ENCODE data around the gene MRPS5. TPM values are rescaled to one million over a fixed set of nuclear protein-coding genes. Genes with fewer than 3 reads are reported as not detected.
A peak's percentile ranks its signal among the peaks of the same experiment; 100 is the strongest.

MRPS5 gene
- total RNA-seq, 2 donors from 2014 or later, result 57.9 to 59.0 TPM

- TF ChIP-seq, protein P1, sequence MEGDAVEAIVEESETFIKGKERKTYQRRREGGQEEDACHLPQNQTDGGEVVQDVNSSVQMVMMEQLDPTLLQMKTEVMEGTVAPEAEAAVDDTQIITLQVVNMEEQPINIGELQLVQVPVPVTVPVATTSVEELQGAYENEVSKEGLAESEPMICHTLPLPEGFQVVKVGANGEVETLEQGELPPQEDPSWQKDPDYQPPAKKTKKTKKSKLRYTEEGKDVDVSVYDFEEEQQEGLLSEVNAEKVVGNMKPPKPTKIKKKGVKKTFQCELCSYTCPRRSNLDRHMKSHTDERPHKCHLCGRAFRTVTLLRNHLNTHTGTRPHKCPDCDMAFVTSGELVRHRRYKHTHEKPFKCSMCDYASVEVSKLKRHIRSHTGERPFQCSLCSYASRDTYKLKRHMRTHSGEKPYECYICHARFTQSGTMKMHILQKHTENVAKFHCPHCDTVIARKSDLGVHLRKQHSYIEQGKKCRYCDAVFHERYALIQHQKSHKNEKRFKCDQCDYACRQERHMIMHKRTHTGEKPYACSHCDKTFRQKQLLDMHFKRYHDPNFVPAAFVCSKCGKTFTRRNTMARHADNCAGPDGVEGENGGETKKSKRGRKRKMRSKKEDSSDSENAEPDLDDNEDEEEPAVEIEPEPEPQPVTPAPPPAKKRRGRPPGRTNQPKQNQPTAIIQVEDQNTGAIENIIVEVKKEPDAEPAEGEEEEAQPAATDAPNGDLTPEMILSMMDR (conservative IDR thresholded peaks at IDR 0.05), result no peak
- Mint-ChIP-seq H3K27ac (no peak overlapping the region), H3K9me3 (peaks cover 96% of the 10 kb centered on the region), H3K4me1 (no peaks in the 10 kb centered on the region), H3K36me3 (ENCODE audit: low read depth) (peaks cover 78% of the 10 kb centered on the region), H3K4me3 (no peak overlapping the region), H3K27me3 (ENCODE audit: insufficient read depth) (no peaks in the 10 kb centered on the region)
- peaks cover 89% of the 10 kb centered on the region for H3K9me3 ChIP-seq (ENCODE audit: control insufficient read depth, low read length)
- 94 to 100% methylated on average over 1 to 2 of the region's 2 CpGs for WGBS, 2 experiments (ENCODE audit: insufficient coverage in 1 of 2, insufficient read length in 1 of 2)
- no peak overlapping the region for H3K9ac ChIP-seq (ENCODE audit: extremely low read depth, low read length, poor library complexity, severe bottlenecking)
- H3K4me3 ChIP-seq (ENCODE audit: low read length), result peak overlapping the region; percentile 57
- no peaks in the 10 kb centered on the region for H3K27me3 ChIP-seq (ENCODE audit: control insufficient read depth, insufficient read depth, low read length, poor library complexity, severe bottlenecking)
- H3K4me1 ChIP-seq (ENCODE audit: control insufficient read depth, insufficient read depth, low read length), result no peaks in the 10 kb centered on the region
- DNase-seq, result no peak
- H3K36me3 ChIP-seq (ENCODE audit: control insufficient read depth, insufficient read depth, low read length), result peaks cover 41% of the 10 kb centered on the region
- H3K27ac ChIP-seq (ENCODE audit: low read depth, low read length), result no peak overlapping the region
Observed at GRCh38 chr2:95143838-95144237, 22.2 kb upstream of the MRPS5 start.

GRCh38 chr2:95138702-95139101 lies 17.1 kb upstream of the MRPS5 start:
- no peak for DNase-seq
- Mint-ChIP-seq H3K27me3 (ENCODE audit: insufficient read depth) (no peaks in the 10 kb centered on the region), H3K27ac (no peak overlapping the region), H3K9me3 (peaks cover 73% of the 10 kb centered on the region), H3K36me3 (ENCODE audit: low read depth) (peaks cover 53% of the 10 kb centered on the region), H3K4me1 (no peaks in the 10 kb centered on the region), H3K4me3 (no peak overlapping the region)
- Histone ChIP-seq H3K4me1 (ENCODE audit: control insufficient read depth, insufficient read depth, low read length) (no peaks in the 10 kb centered on the region), H3K27me3 (ENCODE audit: control insufficient read depth, insufficient read depth, low read length, poor library complexity, severe bottlenecking) (no peaks in the 10 kb centered on the region), H3K4me3 (ENCODE audit: low read length) (no peak overlapping the region), H3K9me3 (ENCODE audit: control insufficient read depth, low read length) (peaks cover 79% of the 10 kb centered on the region), H3K9ac (ENCODE audit: extremely low read depth, low read length, poor library complexity, severe bottlenecking) (no peak overlapping the region), H3K36me3 (ENCODE audit: control insufficient read depth, insufficient read depth, low read length) (no peaks in the 10 kb centered on the region), H3K27ac (ENCODE audit: low read depth, low read length) (no peak overlapping the region)
- 50 to 66% methylated on average over 1 of the region's 1 CpG for WGBS, 2 experiments (ENCODE audit: insufficient coverage in 1 of 2, insufficient read length in 1 of 2)
- TF ChIP-seq, protein P1 (conservative IDR thresholded peaks at IDR 0.05), result no peak

DNA sequence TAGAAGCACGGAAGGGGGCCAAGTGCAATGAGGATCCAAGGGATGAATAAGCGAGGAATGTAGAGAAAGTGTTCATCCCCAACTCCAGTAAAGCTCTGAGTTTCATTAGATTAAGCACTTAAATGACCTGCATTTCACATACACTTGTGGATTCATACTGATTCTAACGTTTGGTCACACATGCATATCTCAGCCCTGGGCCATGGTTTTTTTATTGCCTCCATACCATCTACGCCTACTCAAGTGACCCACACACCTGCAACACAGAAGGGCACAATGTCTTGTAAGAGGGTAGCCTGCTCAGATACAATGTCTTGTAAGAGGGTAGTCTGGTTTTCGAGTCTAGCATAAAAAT lies 566 bp upstream of the MRPS5 start:
- peak overlapping the region; percentile 88 for H3K27ac Mint-ChIP-seq

More for the DNA sequence above, 566 bp upstream of the MRPS5 start:
- WGBS, 2 experiments (ENCODE audit: insufficient coverage in 1 of 2, insufficient read length in 1 of 2), result 32 to 38% methylated on average over 3 to 5 of the region's 5 CpGs
- peak overlapping the region; percentile 95 for H3K4me3 Mint-ChIP-seq
- TF ChIP-seq, protein P1 (conservative IDR thresholded peaks at IDR 0.05), result no peak
- DNase-seq, result no peak
- H3K27me3 Mint-ChIP-seq (ENCODE audit: insufficient read depth), result peaks cover 7% of the 10 kb centered on the region
- H3K27me3 ChIP-seq (ENCODE audit: control insufficient read depth, insufficient read depth, low read length, poor library complexity, severe bottlenecking), result no peaks in the 10 kb centered on the region
- H3K9me3 ChIP-seq (ENCODE audit: control insufficient read depth, low read length), result no peaks in the 10 kb centered on the region
- peaks cover 17% of the 10 kb centered on the region for H3K36me3 Mint-ChIP-seq (ENCODE audit: low read depth)
- H3K4me1 Mint-ChIP-seq, result peaks cover 10% of the 10 kb centered on the region
- peak overlapping the region; percentile 95 for H3K4me3 ChIP-seq (ENCODE audit: low read length)
- peaks cover 4% of the 10 kb centered on the region for H3K36me3 ChIP-seq (ENCODE audit: control insufficient read depth, insufficient read depth, low read length)
- H3K9ac ChIP-seq (ENCODE audit: extremely low read depth, low read length, poor library complexity, severe bottlenecking), result peak overlapping the region; percentile 86
- no peaks in the 10 kb centered on the region for H3K9me3 Mint-ChIP-seq
- H3K4me1 ChIP-seq (ENCODE audit: control insufficient read depth, insufficient read depth, low read length), result no peaks in the 10 kb centered on the region
- peak overlapping the region; percentile 97 for H3K27ac ChIP-seq (ENCODE audit: low read depth, low read length)

Data from endodermal cell (in vitro differentiated cells).